ENCODE measurements around the gene GINS2.

DNA sequence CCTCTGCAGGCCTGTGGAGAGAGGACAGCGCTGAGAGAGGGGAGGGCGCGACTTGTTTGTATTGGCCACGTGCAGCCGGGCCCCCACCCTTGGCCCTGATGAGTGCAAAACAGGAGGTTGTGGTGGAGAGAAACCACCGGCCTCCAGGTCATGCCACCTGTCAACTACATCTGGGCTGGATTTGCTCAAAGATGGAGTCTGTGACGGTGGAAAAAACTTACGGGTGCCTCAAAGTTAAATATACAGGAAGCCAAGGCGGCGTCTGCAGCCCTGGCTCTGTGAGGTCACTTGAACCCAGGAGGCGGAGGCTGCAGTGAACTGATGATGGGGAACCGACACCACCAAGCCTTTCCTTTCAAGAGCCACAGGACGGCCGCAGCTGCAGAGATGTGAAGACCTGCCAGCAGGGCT lies 46.5 kb upstream of the GINS2 start:
- no peak for TF ChIP-seq CTCF (IDR thresholded peaks at IDR 0.05)
- no peak for TF ChIP-seq POLR2A (IDR thresholded peaks at IDR 0.05)
